Common myeloid progenitor, CD34-positive (primary cell): ENCODE measurements around the gene SPP1.

Source experiments
- CTCF ChIA-PET: fragments of 350-600 bp; sonication (Branson Sonifier 250); formaldehyde crosslinking; loops from one replicate; lab custom pipeline; 2021; ENCODE audit warnings: antibody characterized with exemption; lab: Charles Lee
- POLR2A ChIA-PET: fragments of 350-600 bp; sonication (Branson Sonifier 250); formaldehyde crosslinking; loops from one replicate; lab custom pipeline; 2021; ENCODE audit warnings: antibody characterized with exemption; lab: Charles Lee
- DNase-seq, 3 donors: peaks; one replicate each; pipeline versions ENCODE4 v3.0.0 to v3.0.0-alpha.2; 2013
- H3K27ac ChIP-seq, 2 experiments: 1 replicate in 1 of 2; 2 replicates in 1 of 2; pipeline ENCODE4 v1.7.0; 2013; ENCODE audit warnings: inconsistent platforms in 2 of 2, low read length in 2 of 2, mild to moderate bottlenecking in 2 of 2, low read depth in 1 of 2, moderate library complexity in 1 of 2; ENCODE audit not compliant: severe bottlenecking in 2 of 2, insufficient read depth in 1 of 2, poor library complexity in 1 of 2
- H3K27me3 ChIP-seq, 5 experiments: replicated peaks in 2 of 5; 1 replicate in 3 of 5; 2 replicates in 2 of 5; pipeline versions ENCODE4 v1.6.1 to v1.7.0; 2013; ENCODE audit warnings: low read length in 4 of 5, mild to moderate bottlenecking in 2 of 5, moderate library complexity in 2 of 5, inconsistent platforms in 1 of 5; ENCODE audit not compliant: insufficient read depth in 5 of 5, control insufficient read depth in 4 of 5
- H3K36me3 ChIP-seq, 4 experiments: 1 replicate in 2 of 4; 2 replicates in 2 of 4; pipeline versions ENCODE4 v1.6.1 to v1.7.0; 2013; ENCODE audit warnings: low read length in 3 of 4, control low read depth in 1 of 4, mild to moderate bottlenecking in 1 of 4; ENCODE audit not compliant: control insufficient read depth in 4 of 4, insufficient read depth in 4 of 4
- H3K4me1 ChIP-seq, 4 experiments: 1 replicate in 3 of 4; 2 replicates in 1 of 4; pipeline versions ENCODE4 v1.6.1 to v1.7.1; 2013; ENCODE audit warnings: low read length in 3 of 4, mild to moderate bottlenecking in 3 of 4, control low read depth in 1 of 4, inconsistent platforms in 1 of 4, moderate library complexity in 1 of 4; ENCODE audit not compliant: control insufficient read depth in 4 of 4, insufficient read depth in 4 of 4; ENCODE audit errors: control extremely low read depth in 1 of 4
- H3K4me3 ChIP-seq, 7 experiments: 1 replicate in 4 of 7; 2 replicates in 3 of 7; pipeline versions ENCODE4 v1.5.1 to v1.7.0; 2013; ENCODE audit warnings: mild to moderate bottlenecking in 7 of 7, low read length in 6 of 7, moderate library complexity in 6 of 7, inconsistent platforms in 2 of 7, low read depth in 2 of 7, control low read depth in 1 of 7; ENCODE audit not compliant: insufficient read depth in 4 of 7, control insufficient read depth in 1 of 7; ENCODE audit errors: extremely low read depth in 1 of 7
- H3K9me3 ChIP-seq, 5 experiments: 1 replicate in 4 of 5; 2 replicates in 1 of 5; pipeline versions ENCODE4 v1.6.1 to v1.7.1; 2013; ENCODE audit warnings: low read length in 4 of 5, mild to moderate bottlenecking in 2 of 5, inconsistent platforms in 1 of 5, low read depth in 1 of 5, moderate library complexity in 1 of 5; ENCODE audit not compliant: control insufficient read depth in 4 of 5, insufficient read depth in 2 of 5; ENCODE audit errors: control extremely low read depth in 1 of 5
- WGBS: methylation state at CpG from one replicate; pipeline ENCODE4 v1.1.5; 2013; ENCODE audit not compliant: insufficient coverage; 5-methylcytosine and 5-hydroxymethylcytosine counted together

SPP1 gene

DNA sequence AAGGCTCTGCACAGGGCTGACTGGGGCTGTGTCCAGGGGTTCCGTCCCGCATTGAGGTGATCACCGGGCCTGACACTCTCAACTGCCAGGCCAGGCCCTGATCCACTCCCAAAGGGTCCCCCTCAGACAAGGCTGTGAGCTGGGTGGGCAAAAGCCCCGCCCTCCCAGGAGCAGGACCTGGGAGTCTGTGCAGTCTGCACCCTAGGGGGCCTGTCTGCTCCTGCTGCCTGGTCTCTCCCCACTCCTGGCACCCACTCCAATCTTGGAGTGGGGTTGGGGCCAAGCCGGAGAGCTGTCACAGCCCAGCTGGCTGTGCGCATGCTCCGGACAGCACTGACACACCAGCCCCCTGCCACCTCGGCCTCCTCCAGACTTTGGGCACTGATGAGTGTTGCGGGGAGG is 9.4 kb upstream of the SPP1 start:
- no peak for DNase-seq
- Histone ChIP-seq H3K27me3 (no peaks in the 10 kb centered on the region), H3K4me3 (no peak overlapping the region), H3K4me1 (peaks cover 0 to 9% (median 2%) of the 10 kb centered on the region in 4 experiments), H3K36me3 (no peaks in the 10 kb centered on the region), H3K27ac (no peak overlapping the region), H3K9me3 (peaks cover 0 to 2% (median 0%) of the 10 kb centered on the region in 5 experiments)
- CTCF ChIA-PET: interaction anchor here (1.8 to 3.8 kb wide), 4 partner anchors 9 to 117 kb away, joined by 5 to 16 read pairs (median 11); no protein-coding TSS in a partner anchor
- WGBS: 100% methylated on average over 6 of the region's 9 CpGs
- POLR2A ChIA-PET: no interaction called here

DNA sequence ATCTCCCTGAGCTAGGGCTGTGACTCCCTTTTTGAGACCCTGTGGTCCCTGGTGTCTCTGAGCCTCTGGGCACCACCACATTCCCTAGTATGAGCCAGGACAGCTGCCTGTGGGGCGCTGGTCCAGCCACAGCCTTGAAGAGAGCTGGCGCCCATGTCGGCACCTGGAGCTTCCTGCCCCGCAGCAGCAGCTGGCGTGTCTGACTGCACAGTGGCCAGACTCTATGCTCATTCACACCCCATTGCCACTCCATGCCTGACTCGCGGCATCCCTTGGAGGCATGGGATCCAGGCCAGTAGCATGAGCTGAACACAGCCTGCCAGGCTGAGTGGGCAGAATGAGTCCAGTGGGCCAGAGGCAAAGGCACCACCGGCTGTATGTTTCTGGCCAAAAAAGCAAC is 8.3 kb upstream of the SPP1 start:
- DNase-seq: no peak
- Histone ChIP-seq H3K4me1 (peaks cover 0 to 9% (median 2%) of the 10 kb centered on the region in 4 experiments), H3K36me3 (no peaks in the 10 kb centered on the region), H3K4me3 (no peak overlapping the region), H3K27me3 (no peaks in the 10 kb centered on the region), H3K27ac (no peak overlapping the region), H3K9me3 (peaks cover 0 to 2% (median 0%) of the 10 kb centered on the region in 5 experiments)
- POLR2A ChIA-PET: no interaction called here
- WGBS: 93% methylated on average over 8 of the region's 8 CpGs
- CTCF ChIA-PET: interaction anchor here (1.4 to 3.8 kb wide), 7 partner anchors 10 to 118 kb away, joined by 3 to 16 read pairs (median 8); no protein-coding TSS in a partner anchor

DNA sequence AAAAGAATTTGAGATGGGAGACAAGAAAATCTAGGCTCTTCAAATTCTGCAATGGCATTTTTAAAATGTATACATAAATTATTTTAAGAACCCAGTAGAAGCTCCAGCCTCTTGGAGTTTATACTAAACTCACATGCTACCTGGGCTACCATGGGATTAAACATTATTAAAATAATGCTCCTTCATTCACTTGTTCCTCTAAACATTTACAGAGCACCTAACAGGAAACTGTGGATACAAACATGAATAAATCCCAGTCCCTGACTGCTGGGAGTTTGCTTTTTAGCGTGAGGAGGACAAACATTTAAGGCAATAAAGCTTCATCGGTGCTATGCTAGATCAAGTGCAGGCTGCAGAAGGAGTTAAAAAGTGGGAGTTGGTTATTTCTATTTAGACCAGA is 5.4 kb upstream of the SPP1 start:
- H3K27me3 ChIP-seq: no peaks in the 10 kb centered on the region
- H3K27ac ChIP-seq: no peak overlapping the region
- POLR2A ChIA-PET: no interaction called here
- H3K4me1 ChIP-seq: peaks cover 5 to 21% (median 13%) of the 10 kb centered on the region in 4 experiments
- no peak overlapping the region for H3K4me3 ChIP-seq
- CTCF ChIA-PET: interaction anchor here (1.5 kb wide), 1 partner anchor 15 kb away, joined by 3 read pairs; no protein-coding TSS in a partner anchor
- DNase-seq: no peak
- H3K36me3 ChIP-seq: no peaks in the 10 kb centered on the region
- peaks cover 0 to 2% (median 0%) of the 10 kb centered on the region in 5 experiments for H3K9me3 ChIP-seq
- 94% methylated on average over 2 of the region's 2 CpGs for WGBS

DNA sequence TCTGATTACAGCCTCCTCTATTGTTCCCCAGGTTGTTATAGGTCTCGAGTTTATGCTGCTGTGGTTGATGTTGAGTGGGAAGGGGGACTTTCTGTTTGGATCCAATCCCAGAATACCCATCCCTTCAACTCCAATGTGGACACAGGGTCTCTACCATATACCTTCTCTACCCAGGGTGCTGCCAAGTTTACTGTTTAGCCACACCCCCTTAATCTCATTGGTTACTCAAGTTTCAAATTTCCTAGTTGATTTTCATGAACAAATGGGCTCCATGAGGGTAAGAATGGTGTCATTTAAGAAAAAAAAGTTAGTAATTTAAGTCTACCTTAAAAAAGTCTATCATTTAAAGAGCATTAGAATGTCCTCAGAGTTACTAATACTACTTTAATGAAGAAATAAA is 3.6 kb upstream of the SPP1 start:
- POLR2A ChIA-PET: no interaction called here
- H3K9me3 ChIP-seq: no peaks in the 10 kb centered on the region
- no peak overlapping the region for H3K4me3 ChIP-seq
- H3K27me3 ChIP-seq: no peaks in the 10 kb centered on the region
- no CpG with 5 or more reads among the region's 1 CpG for WGBS
- CTCF ChIA-PET: interaction anchor here (0.7 to 4.7 kb wide), 6 partner anchors 14 to 129 kb away, joined by 3 to 58 read pairs (median 7); no protein-coding TSS in a partner anchor
- H3K4me1 ChIP-seq: peaks cover 9 to 33% (median 19%) of the 10 kb centered on the region in 4 experiments
- H3K27ac ChIP-seq: no peak overlapping the region
- H3K36me3 ChIP-seq: no peaks in the 10 kb centered on the region
- no peak for DNase-seq

DNA sequence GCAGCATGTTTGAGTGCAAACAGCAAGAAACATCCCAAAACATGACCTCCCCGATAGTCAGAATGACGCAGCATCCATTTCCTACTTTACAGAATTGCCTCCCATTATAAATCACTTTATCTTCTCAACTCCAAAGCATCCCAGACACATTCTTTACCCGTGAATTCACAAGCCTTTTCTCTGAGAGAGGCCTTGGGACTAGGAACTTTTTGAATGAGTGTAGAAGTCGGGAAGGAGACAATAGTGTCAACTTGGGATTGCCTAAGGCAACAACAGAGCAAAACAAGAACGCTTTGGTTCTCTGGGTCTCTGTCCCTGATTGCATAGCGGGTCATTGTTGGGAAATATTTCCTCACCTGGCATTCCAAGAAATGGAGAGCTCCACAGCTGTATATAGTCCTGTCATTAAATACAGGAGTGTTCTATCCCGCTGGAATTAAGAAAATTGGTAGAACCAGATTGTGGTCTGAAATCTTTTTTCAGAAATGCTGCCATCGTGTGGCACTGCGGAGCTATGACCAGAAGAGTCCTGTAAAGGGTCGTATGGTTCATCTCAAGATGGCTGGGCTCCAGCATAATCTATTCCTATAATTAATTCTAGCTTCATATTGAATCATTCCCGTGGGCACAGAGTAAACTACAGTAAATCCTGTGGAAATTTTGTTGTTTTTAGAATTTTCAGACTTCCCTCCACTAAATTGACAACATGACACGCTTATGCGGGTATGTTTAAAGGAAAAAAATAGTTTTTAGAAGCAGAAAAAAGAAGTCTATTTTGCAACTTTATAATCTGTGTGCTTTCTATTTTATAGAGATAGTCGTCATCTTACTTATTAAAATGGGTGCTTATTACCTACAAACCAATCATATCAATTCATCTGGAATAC is 2.0 kb upstream of the SPP1 start:
- Histone ChIP-seq H3K27ac (no peak overlapping the region), H3K4me1 (peaks cover 9 to 33% (median 19%) of the 10 kb centered on the region in 4 experiments), H3K27me3 (no peaks in the 10 kb centered on the region), H3K36me3 (no peaks in the 10 kb centered on the region), H3K9me3 (no peaks in the 10 kb centered on the region), H3K4me3 (peak overlapping the region in 2 of 7 experiments; percentile 12 to 27)
- ChIA-PET POLR2A (interaction anchor here (0.6 kb wide), 2 partner anchors 22 to 221 kb away, joined by 3 to 4 read pairs; no protein-coding TSS in a partner anchor), CTCF (interaction anchor here (0.6 to 5.3 kb wide), 18 partner anchors 10 to 130 kb away, joined by 3 to 59 read pairs (median 4); no protein-coding TSS in a partner anchor)
- peak; percentile 53 to 66 (median 62) for DNase-seq
- WGBS: 20% methylated on average over 7 of the region's 14 CpGs

DNA sequence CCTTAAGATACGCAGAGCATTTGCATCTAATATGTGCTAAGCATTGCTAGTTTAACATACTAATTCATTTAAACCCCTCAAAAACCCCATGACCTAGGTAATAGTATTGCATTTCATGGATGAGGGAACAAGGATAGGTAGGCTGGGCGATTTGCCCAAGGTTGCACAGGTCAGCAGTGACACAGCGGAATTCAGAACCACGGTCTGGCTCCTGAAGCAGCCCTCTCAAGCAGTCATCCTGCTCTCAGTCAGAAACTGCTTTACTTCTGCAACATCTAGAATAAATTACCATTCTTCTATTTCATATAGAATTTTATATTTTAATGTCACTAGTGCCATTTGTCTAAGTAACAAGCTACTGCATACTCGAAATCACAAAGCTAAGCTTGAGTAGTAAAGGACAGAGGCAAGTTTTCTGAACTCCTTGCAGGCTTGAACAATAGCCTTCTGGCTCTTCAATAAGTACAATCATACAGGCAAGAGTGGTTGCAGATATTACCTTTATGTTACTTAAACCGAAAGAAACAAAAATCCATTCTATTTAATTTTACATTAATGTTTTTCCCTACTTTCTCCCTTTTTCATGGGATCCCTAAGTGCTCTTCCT is 555 bp upstream of the SPP1 start:
- peak overlapping the region in 3 of 7 experiments; percentile 26 to 66 (median 31) for H3K4me3 ChIP-seq
- ChIA-PET POLR2A (interaction anchor here (0.6 kb wide), 1 partner anchor 389 kb away, joined by 4 read pairs; no protein-coding TSS in a partner anchor), CTCF (interaction anchor here (0.6 to 5.3 kb wide), 10 partner anchors 11 to 844 kb away, joined by 3 to 59 read pairs (median 8); no protein-coding TSS in a partner anchor)
- no peaks in the 10 kb centered on the region for H3K9me3 ChIP-seq
- peak in 2 of 3 donors; percentile 34 to 49 for DNase-seq
- no peaks in the 10 kb centered on the region for H3K27me3 ChIP-seq
- no peaks in the 10 kb centered on the region for H3K36me3 ChIP-seq
- WGBS: 22% methylated on average over 3 of the region's 6 CpGs
- H3K27ac ChIP-seq: no peak overlapping the region
- H3K4me1 ChIP-seq: peaks cover 9 to 28% (median 17%) of the 10 kb centered on the region in 4 experiments
